ENCODE measurements around the gene TACO1. TPM values are rescaled to one million over a fixed set of nuclear protein-coding genes. Genes with fewer than 3 reads are reported as not detected.

TACO1 gene
- total and polyA plus RNA-seq, 2 experiments from 2014 or later: 7.9 to 22.3 TPM

GRCh38 chr17:63592797-63593196, 7.9 kb upstream of the TACO1 start:
- in situ Hi-C loops (cut with MboI): no loop called here

GRCh38 chr17:63595132-63595531, 5.6 kb upstream of the TACO1 start:
- Histone ChIP-seq H3K9ac (no peak overlapping the region), H2AFZ (no peak overlapping the region), H3K79me2 (ENCODE audit: insufficient read depth) (peaks cover 6% of the 10 kb centered on the region), H3K4me2 (ENCODE audit: unreplicated experiment) (no peak overlapping the region), H3K27ac (no peak overlapping the region), H3K27me3 (replicated peaks; ENCODE audit: insufficient read depth) (no peaks in the 10 kb centered on the region), H3K36me3 (ENCODE audit: low read depth) (peaks cover 18% of the 10 kb centered on the region), H4K20me1 (ENCODE audit: insufficient read depth) (no peaks in the 10 kb centered on the region), H3K9me3 (ENCODE audit: low read depth) (no peaks in the 10 kb centered on the region), H3K4me1 (ENCODE audit: insufficient read depth) (peaks cover 1% of the 10 kb centered on the region), H3K4me3 (no peak overlapping the region), H3F3A (ENCODE audit: insufficient read depth) (no peaks in the 10 kb centered on the region), H3K9me2 (ENCODE audit: insufficient read depth) (no peaks in the 10 kb centered on the region)
- TF ChIP-seq EZH2 (IDR thresholded peaks at IDR 0.05; ENCODE audit: insufficient read depth, poor library complexity, severe bottlenecking) (no peak), EZH2phosphoT487 (IDR thresholded peaks at IDR 0.05; ENCODE audit: insufficient read depth, low read depth) (no peak)
- no peak for DNase-seq
- WGBS, 2 experiments (ENCODE audit: low coverage in 1 of 2, low lambda C conversion rate in 2 of 2, missing lambda C conversion rate in 2 of 2): 95 to 99% methylated on average over 3 of the region's 3 CpGs
- in situ Hi-C loops (cut with MboI): no loop called here

More at GRCh38 chr17:63592797-63593196, 7.9 kb upstream of the TACO1 start:
- 43 to 52% methylated on average over 3 of the region's 3 CpGs for WGBS, 2 experiments (ENCODE audit: low coverage in 1 of 2, low lambda C conversion rate in 2 of 2, missing lambda C conversion rate in 2 of 2)
- Histone ChIP-seq H3K9me3 (ENCODE audit: low read depth) (no peaks in the 10 kb centered on the region), H3K4me1 (ENCODE audit: insufficient read depth) (no peaks in the 10 kb centered on the region), H3K27me3 (replicated peaks; ENCODE audit: insufficient read depth) (no peaks in the 10 kb centered on the region), H3K79me2 (ENCODE audit: insufficient read depth) (peaks cover 8% of the 10 kb centered on the region; the same call in 1 of the 2 replicates), H3K36me3 (ENCODE audit: low read depth) (peaks cover 25% of the 10 kb centered on the region), H3K9me2 (ENCODE audit: insufficient read depth) (no peaks in the 10 kb centered on the region), H3K4me3 (no peak overlapping the region), H4K20me1 (ENCODE audit: insufficient read depth) (no peaks in the 10 kb centered on the region), H3K27ac (no peak overlapping the region), H3K4me2 (ENCODE audit: unreplicated experiment) (no peak overlapping the region), H3K9ac (no peak overlapping the region), H2AFZ (no peak overlapping the region), H3F3A (ENCODE audit: insufficient read depth) (no peaks in the 10 kb centered on the region)
- DNase-seq: no peak
- TF ChIP-seq EZH2phosphoT487 (IDR thresholded peaks at IDR 0.05; ENCODE audit: insufficient read depth, low read depth): no peak
- TF ChIP-seq EZH2 (IDR thresholded peaks at IDR 0.05; ENCODE audit: insufficient read depth, poor library complexity, severe bottlenecking): no peak

- Histone ChIP-seq H3K9ac (no peak overlapping the region), H3K27me3 (replicated peaks; ENCODE audit: insufficient read depth) (no peaks in the 10 kb centered on the region), H3K4me3 (no peak overlapping the region), H3F3A (ENCODE audit: insufficient read depth) (no peaks in the 10 kb centered on the region), H3K4me1 (ENCODE audit: insufficient read depth) (peaks cover 4% of the 10 kb centered on the region), H3K9me2 (ENCODE audit: insufficient read depth) (no peaks in the 10 kb centered on the region), H2AFZ (no peak overlapping the region), H3K9me3 (ENCODE audit: low read depth) (no peaks in the 10 kb centered on the region), H4K20me1 (ENCODE audit: insufficient read depth) (no peaks in the 10 kb centered on the region), H3K79me2 (ENCODE audit: insufficient read depth) (peaks cover 19% of the 10 kb centered on the region), H3K36me3 (ENCODE audit: low read depth) (peaks cover 10% of the 10 kb centered on the region; the same call in 1 of the 2 replicates), H3K27ac (no peak overlapping the region), H3K4me2 (ENCODE audit: unreplicated experiment) (no peak overlapping the region)
- in situ Hi-C loops (cut with MboI): no loop called here
- DNase-seq: no peak
- 75 to 79% methylated on average over 6 of the region's 6 CpGs for WGBS, 2 experiments (ENCODE audit: low coverage in 1 of 2, low lambda C conversion rate in 2 of 2, missing lambda C conversion rate in 2 of 2)
- no peak for TF ChIP-seq EZH2 (IDR thresholded peaks at IDR 0.05; ENCODE audit: insufficient read depth, poor library complexity, severe bottlenecking)
- TF ChIP-seq EZH2phosphoT487 (IDR thresholded peaks at IDR 0.05; ENCODE audit: insufficient read depth, low read depth): no peak
Observed at GRCh38 chr17:63596856-63597586, 3.7 kb upstream of the TACO1 start.

GRCh38 chr17:63598281-63598680, 2.4 kb upstream of the TACO1 start:
- in situ Hi-C loops (cut with MboI): no loop called here
- DNase-seq: no peak
- whole genome bisulfite sequencing, 2 experiments (ENCODE audit: low coverage in 1 of 2, low lambda C conversion rate in 2 of 2, missing lambda C conversion rate in 2 of 2): 95 to 97% methylated on average over 2 of the region's 2 CpGs
- no peak overlapping the region for H3K9ac ChIP-seq
- H3K4me1 ChIP-seq (ENCODE audit: insufficient read depth): peaks cover 4% of the 10 kb centered on the region
- no peaks in the 10 kb centered on the region for H4K20me1 ChIP-seq (ENCODE audit: insufficient read depth)
- no peak for TF ChIP-seq EZH2 (IDR thresholded peaks at IDR 0.05; ENCODE audit: insufficient read depth, poor library complexity, severe bottlenecking)
- no peak for TF ChIP-seq EZH2phosphoT487 (IDR thresholded peaks at IDR 0.05; ENCODE audit: insufficient read depth, low read depth)
- no peaks in the 10 kb centered on the region for H3K9me3 ChIP-seq (ENCODE audit: low read depth)
- H3K36me3 ChIP-seq (ENCODE audit: low read depth): peaks cover 10% of the 10 kb centered on the region; the same call in 1 of the 2 replicates
- no peak overlapping the region for H3K4me2 ChIP-seq (ENCODE audit: unreplicated experiment)
- H3K4me3 ChIP-seq: no peak overlapping the region
- no peak overlapping the region for H3K27ac ChIP-seq
- H3K9me2 ChIP-seq (ENCODE audit: insufficient read depth): no peaks in the 10 kb centered on the region
- H3F3A ChIP-seq (ENCODE audit: insufficient read depth): no peaks in the 10 kb centered on the region
- no peaks in the 10 kb centered on the region for H3K27me3 ChIP-seq (replicated peaks; ENCODE audit: insufficient read depth)
- peaks cover 23% of the 10 kb centered on the region for H3K79me2 ChIP-seq (ENCODE audit: insufficient read depth)
- no peak overlapping the region for H2AFZ ChIP-seq

Measured in GM23248 (cell line).